ENCODE measurements around the gene PAPPA2. TPM values are rescaled to one million over a fixed set of nuclear protein-coding genes. Genes with fewer than 3 reads are reported as not detected.

Gene PAPPA2
- total and polyA plus RNA-seq, 12 donors = 0.06 to 1.3 (median 0.29) TPM

DNA sequence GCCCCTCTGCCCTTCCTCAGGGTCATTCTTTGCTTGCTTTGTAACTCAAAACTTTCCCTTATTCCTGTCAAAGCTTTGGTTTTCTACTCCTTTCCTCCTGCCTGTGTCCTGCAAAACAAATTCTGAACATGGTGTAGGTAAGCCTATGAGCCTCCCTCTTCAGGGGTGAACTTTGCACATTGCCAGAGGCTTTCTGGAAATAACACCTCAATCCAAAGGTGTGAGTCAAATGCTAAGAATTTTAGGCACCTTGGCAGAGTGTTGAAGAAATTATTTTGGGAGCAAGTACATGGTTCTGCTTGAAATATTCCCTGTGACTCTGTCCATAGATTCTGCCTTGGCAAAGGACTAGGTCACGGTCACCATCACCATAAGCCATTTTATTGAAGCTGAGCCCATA is 70.0 kb downstream of the PAPPA2 start:
- Histone ChIP-seq H3K27ac (no peak overlapping the region), H3K4me3 (no peak overlapping the region), H3K4me1 (no peaks in the 10 kb centered on the region), H3K27me3 (no peaks in the 10 kb centered on the region), H3K36me3 (no peaks in the 10 kb centered on the region), H3K9me3 (peaks cover 0 to 3% (median 0%) of the 10 kb centered on the region in 11 donors)
- 90 to 91% methylated on average over 1 of the region's 1 CpG for WGBS, 2 donors
- DNase-seq (no peak), ATAC-seq (no peak)
- intact Hi-C loops (cut with DNase I) = no loop called here
- TF ChIP-seq, protein P1, sequence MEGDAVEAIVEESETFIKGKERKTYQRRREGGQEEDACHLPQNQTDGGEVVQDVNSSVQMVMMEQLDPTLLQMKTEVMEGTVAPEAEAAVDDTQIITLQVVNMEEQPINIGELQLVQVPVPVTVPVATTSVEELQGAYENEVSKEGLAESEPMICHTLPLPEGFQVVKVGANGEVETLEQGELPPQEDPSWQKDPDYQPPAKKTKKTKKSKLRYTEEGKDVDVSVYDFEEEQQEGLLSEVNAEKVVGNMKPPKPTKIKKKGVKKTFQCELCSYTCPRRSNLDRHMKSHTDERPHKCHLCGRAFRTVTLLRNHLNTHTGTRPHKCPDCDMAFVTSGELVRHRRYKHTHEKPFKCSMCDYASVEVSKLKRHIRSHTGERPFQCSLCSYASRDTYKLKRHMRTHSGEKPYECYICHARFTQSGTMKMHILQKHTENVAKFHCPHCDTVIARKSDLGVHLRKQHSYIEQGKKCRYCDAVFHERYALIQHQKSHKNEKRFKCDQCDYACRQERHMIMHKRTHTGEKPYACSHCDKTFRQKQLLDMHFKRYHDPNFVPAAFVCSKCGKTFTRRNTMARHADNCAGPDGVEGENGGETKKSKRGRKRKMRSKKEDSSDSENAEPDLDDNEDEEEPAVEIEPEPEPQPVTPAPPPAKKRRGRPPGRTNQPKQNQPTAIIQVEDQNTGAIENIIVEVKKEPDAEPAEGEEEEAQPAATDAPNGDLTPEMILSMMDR (IDR thresholded peaks at IDR 0.05) = no peak

DNA sequence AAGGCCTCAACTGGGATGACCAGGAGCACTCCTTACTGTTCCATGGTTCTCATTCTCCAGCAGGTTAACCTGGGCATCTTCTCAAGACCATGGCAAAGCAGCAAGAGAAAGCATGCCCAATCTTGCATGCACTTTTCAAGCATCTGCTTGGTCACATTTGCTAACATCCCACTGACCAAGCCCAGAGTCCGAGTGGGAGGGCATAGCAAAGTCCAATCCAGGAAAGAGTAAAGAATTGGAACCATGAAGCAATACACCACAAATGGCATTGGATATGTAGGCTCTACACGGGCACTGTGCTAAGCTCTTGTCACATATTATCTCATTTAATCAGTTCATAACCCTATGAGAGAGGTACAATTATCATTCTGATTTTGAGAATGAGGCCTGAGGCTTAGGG is 73.6 kb downstream of the PAPPA2 start:
- H3K4me1 ChIP-seq = no peaks in the 10 kb centered on the region
- DNase-seq (no peak), ATAC-seq (no peak)
- no peak overlapping the region for H3K4me3 ChIP-seq
- H3K36me3 ChIP-seq = no peaks in the 10 kb centered on the region
- TF ChIP-seq, protein P1 (IDR thresholded peaks at IDR 0.05) = no peak
- intact Hi-C loops (cut with DNase I) = no loop called here
- peaks cover 0 to 3% (median 0%) of the 10 kb centered on the region in 11 donors for H3K9me3 ChIP-seq
- H3K27me3 ChIP-seq = no peaks in the 10 kb centered on the region
- 76 to 88% methylated on average over 2 of the region's 2 CpGs for WGBS, 2 donors
- no peak overlapping the region for H3K27ac ChIP-seq

DNA sequence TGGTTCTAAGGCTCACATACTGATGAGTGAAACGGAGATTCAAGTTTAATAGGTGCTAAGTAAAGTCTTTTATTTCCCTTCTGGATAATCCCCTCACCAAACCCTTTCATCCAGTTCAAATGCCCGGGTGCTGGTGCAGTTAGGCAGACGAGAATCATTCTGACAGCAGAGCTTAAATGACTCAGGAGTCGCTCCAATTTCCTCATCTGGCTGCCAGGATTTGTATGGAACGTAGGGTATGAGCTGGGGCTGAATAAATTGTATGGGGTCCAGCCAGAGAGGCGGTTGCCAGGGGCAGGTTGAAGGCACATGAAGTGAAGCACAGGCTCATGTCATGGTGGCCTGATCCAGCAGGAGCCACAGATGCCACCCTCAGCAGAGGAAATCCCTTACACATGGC is 76.0 kb downstream of the PAPPA2 start:
- DNase-seq = no peak

DNA sequence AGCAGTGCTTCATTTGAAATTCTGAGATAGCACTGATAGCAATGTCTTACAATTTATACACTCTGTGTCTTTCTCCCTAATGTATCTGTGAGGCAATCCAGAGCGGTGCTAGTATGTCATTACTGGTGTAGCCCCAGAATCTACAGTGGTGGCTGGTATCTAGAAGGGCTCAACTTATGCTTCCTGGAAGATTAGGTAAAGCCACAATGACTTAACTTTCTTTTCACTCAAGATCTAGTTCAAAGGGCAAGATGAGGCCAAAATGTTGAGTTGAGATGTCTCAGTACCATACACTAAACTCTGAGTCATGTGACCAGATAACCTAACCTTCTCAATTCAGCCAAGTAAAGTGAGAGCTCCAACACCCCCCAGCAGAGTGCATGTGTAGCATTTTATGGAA is 77.5 kb downstream of the PAPPA2 start:
- no peak for ATAC-seq
- intact Hi-C loops (cut with DNase I) = no loop called here
- H3K4me3 ChIP-seq = no peak overlapping the region
- WGBS, 2 donors = 89 to 96% methylated on average over 1 of the region's 1 CpG
- no peaks in the 10 kb centered on the region for H3K4me1 ChIP-seq
- H3K36me3 ChIP-seq = no peaks in the 10 kb centered on the region
- H3K27me3 ChIP-seq = peaks cover 0 to 4% (median 0%) of the 10 kb centered on the region in 7 donors
- DNase-seq = no peak
- peaks cover 0 to 4% (median 0%) of the 10 kb centered on the region in 11 donors for H3K9me3 ChIP-seq
- TF ChIP-seq, protein P1 (IDR thresholded peaks at IDR 0.05) = no peak
- no peak overlapping the region for H3K27ac ChIP-seq

More for the DNA sequence above, 76.0 kb downstream of the PAPPA2 start:
- peaks cover 0 to under 1% (median 0%) of the 10 kb centered on the region in 7 donors for H3K27me3 ChIP-seq
- WGBS, 2 donors = 63 to 70% methylated on average over 6 of the region's 6 CpGs
- peaks cover 0 to 8% (median 0%) of the 10 kb centered on the region in 11 donors for H3K9me3 ChIP-seq
- ATAC-seq = no peak
- intact Hi-C loops (cut with DNase I) = no loop called here
- TF ChIP-seq, protein P1 (IDR thresholded peaks at IDR 0.05) = no peak
- H3K4me3 ChIP-seq = no peak overlapping the region
- H3K36me3 ChIP-seq = no peaks in the 10 kb centered on the region
- H3K27ac ChIP-seq = no peak overlapping the region
- H3K4me1 ChIP-seq = no peaks in the 10 kb centered on the region
